Measurements from ENCODE around the gene CRYGA.
"Not testable (repeated sequence)": the region's sequence is repeated elsewhere in the genome, so short reads cannot be mapped to it uniquely, and the experiment has no call there.

The CRYGA gene

GRCh38 chr2:208125251-208125650 lies 38.1 kb downstream of the CRYGA start:
- FAIRE-seq (no peak), DNase-seq (ENCODE audit: insufficient read length, low spot score) (no peak)
- no peak for TF ChIP-seq POLR2A (IDR thresholded peaks at IDR 0.05; ENCODE audit: low read depth, low read length)

GRCh38 chr2:208124013-208124715 lies 39.2 kb downstream of the CRYGA start, which contains the start of gene CRYGD:
Gene CRYGD, minus strand, starts transcription at chr2:208124524. Its CDS starts 51 bp downstream, at chr2:208124473.
- DNase-seq (ENCODE audit: insufficient read length, low spot score); FAIRE-seq: not testable (repeated sequence)

DNA sequence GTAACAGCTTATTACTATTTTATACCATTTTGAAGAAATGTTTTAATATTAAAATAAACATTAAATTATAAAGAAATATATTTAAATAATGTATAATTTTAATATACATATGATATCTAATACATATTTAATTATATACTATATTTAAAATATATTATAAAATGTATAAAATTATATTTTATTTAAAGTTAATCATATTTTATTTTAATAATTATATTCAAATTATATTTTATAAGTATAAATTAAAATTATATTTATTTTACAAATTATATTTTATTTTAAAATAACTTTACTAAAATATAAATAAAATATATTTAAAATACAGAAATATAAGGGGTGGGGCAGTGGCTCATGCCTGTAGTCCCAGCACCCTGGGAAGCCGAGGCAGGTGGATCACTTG lies 41.1 kb downstream of the CRYGA start:
- FAIRE-seq: no peak
- DNase-seq (ENCODE audit: insufficient read length, low spot score): no peak
- no peak for TF ChIP-seq POLR2A (IDR thresholded peaks at IDR 0.05; ENCODE audit: low read depth, low read length)

DNA sequence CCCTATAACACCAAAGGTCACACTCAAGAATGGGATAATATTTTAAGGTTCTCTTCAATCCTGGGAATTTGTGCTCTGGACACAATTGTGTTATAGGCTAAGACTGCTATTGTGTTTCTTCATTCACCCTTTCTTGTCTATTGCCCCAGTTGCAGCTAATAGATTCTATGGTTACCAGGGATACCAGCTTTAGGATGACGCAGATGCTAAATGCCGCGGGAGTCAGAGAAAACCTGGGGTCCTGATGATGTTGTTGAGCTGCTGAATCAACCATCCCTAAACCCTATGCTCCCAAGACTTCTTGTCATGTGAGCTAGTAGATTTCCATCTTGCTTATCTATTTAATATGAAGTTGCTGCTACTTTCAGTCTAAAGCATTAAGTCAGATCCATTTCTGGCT lies 44.5 kb downstream of the CRYGA start:
- no peak for TF ChIP-seq POLR2A (IDR thresholded peaks at IDR 0.05; ENCODE audit: low read depth, low read length)
- FAIRE-seq (no peak), DNase-seq (ENCODE audit: insufficient read length, low spot score) (no peak)

DNA sequence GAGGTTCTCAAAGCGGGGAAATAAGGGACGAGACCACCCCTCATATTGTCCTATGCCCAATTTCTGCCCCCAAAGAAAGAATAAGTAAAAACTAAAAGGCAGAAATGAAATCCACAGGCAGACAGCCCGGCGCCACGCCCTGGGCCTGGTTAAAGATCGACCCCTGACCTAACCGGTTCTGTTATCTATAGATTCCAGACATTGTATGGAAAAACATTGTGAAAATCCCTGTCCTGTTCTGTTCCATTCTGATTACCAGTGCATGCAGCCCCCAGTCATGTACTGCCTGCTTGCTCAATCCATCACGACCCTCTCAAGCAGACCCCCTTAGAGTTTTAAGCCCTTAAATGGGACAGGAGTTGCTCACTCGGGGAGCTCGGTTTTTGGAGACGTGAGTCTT lies 46.0 kb downstream of the CRYGA start:
- FAIRE-seq; DNase-seq (ENCODE audit: insufficient read length, low spot score): not testable (repeated sequence)

GRCh38 chr2:208112969-208113368 lies 50.4 kb downstream of the CRYGA start:
- FAIRE-seq: no peak
- TF ChIP-seq POLR2A (IDR thresholded peaks at IDR 0.05; ENCODE audit: low read depth, low read length): no peak
- no peak for DNase-seq (ENCODE audit: insufficient read length, low spot score)

GRCh38 chr2:208112273-208112745 lies 51.1 kb downstream of the CRYGA start:
- not testable (repeated sequence) for FAIRE-seq

More at GRCh38 chr2:208112273-208112745, 51.1 kb downstream of the CRYGA start:
- DNase-seq (ENCODE audit: insufficient read length, low spot score): not testable (repeated sequence)
